ENCODE results near the gene IL23A. TPM values are rescaled to one million over a fixed set of nuclear protein-coding genes. Genes with fewer than 3 reads are reported as not detected.
"Not testable (repeated sequence)": the region's sequence is repeated elsewhere in the genome, so short reads cannot be mapped to it uniquely, and the experiment has no call there.

IL23A gene
- total RNA-seq, 1 donor from 2014 or later = not detected

- TF ChIP-seq CTCF (IDR thresholded peaks at IDR 0.05; ENCODE audit: insufficient read depth, low read length, severe bottlenecking) = no peak
- H3K27me3 ChIP-seq (ENCODE audit: control insufficient read depth, insufficient read depth, low read length) = no peaks in the 10 kb centered on the region
- FAIRE-seq = no peak
- no peak overlapping the region for H3K4me3 ChIP-seq (ENCODE audit: low read depth, low read length)
- no peak for DNase-seq (ENCODE audit: low read depth)
- H3K36me3 ChIP-seq (ENCODE audit: control insufficient read depth, insufficient read depth, low read length) = no peaks in the 10 kb centered on the region
Measured at GRCh38 chr12:56336361-56337167, 2.1 kb upstream of the IL23A start.

- Histone ChIP-seq H3K36me3 (ENCODE audit: control insufficient read depth, insufficient read depth, low read length) (peaks cover 1% of the 10 kb centered on the region), H3K4me3 (ENCODE audit: low read depth, low read length) (no peak overlapping the region), H3K27me3 (ENCODE audit: control insufficient read depth, insufficient read depth, low read length) (no peaks in the 10 kb centered on the region)
- peak; percentile 10 for DNase-seq (ENCODE audit: low read depth)
- FAIRE-seq = no peak
- no peak for TF ChIP-seq CTCF (IDR thresholded peaks at IDR 0.05; ENCODE audit: insufficient read depth, low read length, severe bottlenecking)
Measured at GRCh38 chr12:56337753-56338251, 882 bp upstream of the IL23A start.

- FAIRE-seq (no peak), DNase-seq (ENCODE audit: low read depth) (no peak)
- TF ChIP-seq CTCF (IDR thresholded peaks at IDR 0.05; ENCODE audit: insufficient read depth, low read length, severe bottlenecking) = no peak
- H3K36me3 ChIP-seq (ENCODE audit: control insufficient read depth, insufficient read depth, low read length) = peaks cover 7% of the 10 kb centered on the region
- H3K4me3 ChIP-seq (ENCODE audit: low read depth, low read length) = no peak overlapping the region
- no peaks in the 10 kb centered on the region for H3K27me3 ChIP-seq (ENCODE audit: control insufficient read depth, insufficient read depth, low read length)
Measured at GRCh38 chr12:56339158-56339422, 406 bp downstream of the IL23A start.

GRCh38 chr12:56341616-56342015 lies 2.9 kb downstream of the IL23A start:
- H3K27me3 ChIP-seq (ENCODE audit: control insufficient read depth, insufficient read depth, low read length) = no peaks in the 10 kb centered on the region
- FAIRE-seq = no peak
- TF ChIP-seq CTCF (IDR thresholded peaks at IDR 0.05; ENCODE audit: insufficient read depth, low read length, severe bottlenecking) = no peak
- DNase-seq (ENCODE audit: low read depth) = no peak
- no peak overlapping the region for H3K4me3 ChIP-seq (ENCODE audit: low read depth, low read length)
- peaks cover 7% of the 10 kb centered on the region for H3K36me3 ChIP-seq (ENCODE audit: control insufficient read depth, insufficient read depth, low read length)

GRCh38 chr12:56342290-56342689 lies 3.6 kb downstream of the IL23A start:
- H3K36me3 ChIP-seq (ENCODE audit: control insufficient read depth, insufficient read depth, low read length); FAIRE-seq: not testable (repeated sequence)

GRCh38 chr12:56346675-56347074 lies 8.0 kb downstream of the IL23A start:
- H3K4me3 ChIP-seq (ENCODE audit: low read depth, low read length) = no peak overlapping the region
- no peaks in the 10 kb centered on the region for H3K27me3 ChIP-seq (ENCODE audit: control insufficient read depth, insufficient read depth, low read length)
- TF ChIP-seq CTCF (IDR thresholded peaks at IDR 0.05; ENCODE audit: insufficient read depth, low read length, severe bottlenecking) = no peak
- FAIRE-seq (no peak), DNase-seq (ENCODE audit: low read depth) (no peak)
- H3K36me3 ChIP-seq (ENCODE audit: control insufficient read depth, insufficient read depth, low read length) = peaks cover 30% of the 10 kb centered on the region

More at GRCh38 chr12:56342290-56342689, 3.6 kb downstream of the IL23A start:
- H3K27me3 ChIP-seq (ENCODE audit: control insufficient read depth, insufficient read depth, low read length); DNase-seq (ENCODE audit: low read depth); H3K4me3 ChIP-seq (ENCODE audit: low read depth, low read length): not testable (repeated sequence)

- not testable (repeated sequence) for H3K4me3 ChIP-seq (ENCODE audit: low read depth, low read length); FAIRE-seq; H3K27me3 ChIP-seq (ENCODE audit: control insufficient read depth, insufficient read depth, low read length); DNase-seq (ENCODE audit: low read depth)
- H3K36me3 ChIP-seq (ENCODE audit: control insufficient read depth, insufficient read depth, low read length) = peaks cover 30% of the 10 kb centered on the region
Measured at GRCh38 chr12:56347255-56347654, 8.6 kb downstream of the IL23A start.
